Motor neuron (in vitro differentiated cells): Measurements from ENCODE around the gene UGCG. TPM values are rescaled to one million over a fixed set of nuclear protein-coding genes. Genes with fewer than 3 reads are reported as not detected.

Source experiments
- total RNA-seq, 8 experiments: library from RNA; unstranded; fragments of 300-600 nt; gene quantifications; 2 replicates each; pipeline versions ENCODE4 v1.2.3 to v1.2.4, GENCODE V29; 2022

Gene UGCG
- total RNA-seq, 8 experiments from 2014 or later, result 7.1 to 51.7 (median 28.2) TPM

Other genes starting within 250 kb of the UGCG start
- 10 to 100 TPM; 15.7 to 52.7 (median 33.1) TPM for gene GNG10, start 235.2 kb upstream of the UGCG start, total RNA-seq
- 1 to 10 TPM in 1 of 8 experiments, under 1 TPM in 7; 0.04 to 1.2 (median 0.37) TPM for gene SHOC1, start 101.9 kb upstream of the UGCG start, total RNA-seq